Progenitor cell of endocrine pancreas (in vitro differentiated cells): ENCODE results near the gene ABHD13. TPM values are rescaled to one million over a fixed set of nuclear protein-coding genes. Genes with fewer than 3 reads are reported as not detected.

ENCODE experiments used
- DNase-seq: peaks from one replicate; pipeline ENCODE4 v3.0.0; 2021; ENCODE audit warnings: low spot score; ENCODE audit not compliant: unreplicated experiment
- H3K27ac Mint-ChIP-seq: 2 replicates; pipeline ENCODE4 v1.8.0; 2021; ENCODE audit warnings: mild to moderate bottlenecking, moderate library complexity, mixed read lengths
- H3K27me3 Mint-ChIP-seq: 2 replicates; pipeline ENCODE4 v1.8.0; 2021; ENCODE audit warnings: mixed read lengths
- H3K36me3 Mint-ChIP-seq: 2 replicates; pipeline ENCODE4 v1.8.0; 2022; ENCODE audit warnings: mixed read lengths; ENCODE audit not compliant: insufficient read depth
- H3K4me1 Mint-ChIP-seq: 2 replicates; pipeline ENCODE4 v1.8.0; 2021; ENCODE audit warnings: low read depth, mixed read lengths
- H3K4me3 Mint-ChIP-seq: 2 replicates; pipeline ENCODE4 v1.8.0; 2021; ENCODE audit warnings: low read depth, mild to moderate bottlenecking, moderate library complexity, mixed read lengths
- H3K9me3 Mint-ChIP-seq: 2 replicates; pipeline ENCODE4 v1.8.0; 2021; ENCODE audit warnings: low read depth, mixed read lengths
- CTCF ChIP-seq: fragments of 200-600 bp; sonication (generic); IDR thresholded peaks from one replicate; pipeline ENCODE4 v1.5.0; 2021; ENCODE audit warnings: antibody characterized with exemption, mild to moderate bottlenecking; ENCODE audit not compliant: unreplicated experiment
- total RNA-seq: library from RNA; stranded (reverse); gene quantifications from 2 replicates; pipeline ENCODE4 v1.2.1, GENCODE V29; 2021

The ABHD13 gene
- total RNA-seq, 1 donor from 2014 or later, result 20.9 TPM

- peaks cover 9% of the 10 kb centered on the region for H3K4me1 Mint-ChIP-seq
- peaks cover 2% of the 10 kb centered on the region for H3K27me3 Mint-ChIP-seq
- DNase-seq, result no peak
- no peak overlapping the region for H3K4me3 Mint-ChIP-seq
- H3K9me3 Mint-ChIP-seq, result no peaks in the 10 kb centered on the region
- no peak overlapping the region for H3K27ac Mint-ChIP-seq
- peaks cover 1% of the 10 kb centered on the region for H3K36me3 Mint-ChIP-seq
- no peak for TF ChIP-seq CTCF
Observed at GRCh38 chr13:108274718-108275117, 56.5 kb downstream of the ABHD13 start.

DNA sequence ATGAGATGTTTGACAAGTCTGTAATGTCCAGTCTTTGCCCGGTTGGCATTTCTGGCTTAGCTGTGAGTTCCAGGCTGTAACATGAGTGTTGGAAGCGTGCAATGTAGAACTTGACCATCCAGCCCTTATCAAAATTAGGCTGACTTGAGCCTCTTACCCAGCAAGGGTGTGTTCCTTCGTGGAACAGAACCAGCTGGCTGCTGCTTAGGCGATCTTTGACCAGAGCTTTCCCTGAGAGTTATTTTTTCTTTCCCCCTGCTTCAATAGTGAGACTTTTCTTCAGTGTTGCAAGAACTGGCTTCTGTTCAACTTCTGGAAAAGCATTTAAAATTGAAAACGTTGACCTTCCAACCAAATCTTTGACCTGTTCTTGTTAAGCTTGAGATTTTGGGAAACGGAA, 57.9 kb downstream of the ABHD13 start:
- Mint-ChIP-seq H3K4me1 (no peaks in the 10 kb centered on the region), H3K27ac (no peak overlapping the region), H3K4me3 (no peak overlapping the region), H3K9me3 (no peaks in the 10 kb centered on the region), H3K27me3 (peaks cover 2% of the 10 kb centered on the region), H3K36me3 (peaks cover 1% of the 10 kb centered on the region)
- DNase-seq, result no peak
- TF ChIP-seq CTCF, result no peak

DNA sequence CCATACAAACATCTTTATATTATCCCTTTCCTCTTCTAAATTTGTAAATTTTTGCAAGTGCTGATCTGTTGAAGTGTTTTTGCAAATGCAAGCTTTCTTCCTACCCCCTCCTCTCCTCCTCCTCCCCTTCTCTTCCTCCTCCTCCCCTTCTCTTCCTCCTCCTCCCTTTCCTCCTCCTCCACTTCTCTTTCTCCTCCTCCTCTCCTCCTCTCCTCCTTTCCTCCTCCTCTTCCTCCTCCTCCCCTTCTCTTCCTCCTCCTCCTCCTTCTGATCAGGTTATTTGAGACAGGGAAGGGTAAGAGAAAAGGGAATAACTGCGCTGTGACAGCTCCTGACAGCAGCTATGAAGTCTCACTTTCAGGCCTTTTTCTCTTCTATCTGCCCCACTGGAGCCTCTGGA, 60.3 kb downstream of the ABHD13 start:
- Mint-ChIP-seq H3K27me3 (peaks cover 2% of the 10 kb centered on the region), H3K4me1 (no peaks in the 10 kb centered on the region), H3K4me3 (no peak overlapping the region), H3K27ac (no peak overlapping the region), H3K9me3 (no peaks in the 10 kb centered on the region), H3K36me3 (peaks cover 1% of the 10 kb centered on the region)
- no peak for TF ChIP-seq CTCF
- DNase-seq, result no peak

DNA sequence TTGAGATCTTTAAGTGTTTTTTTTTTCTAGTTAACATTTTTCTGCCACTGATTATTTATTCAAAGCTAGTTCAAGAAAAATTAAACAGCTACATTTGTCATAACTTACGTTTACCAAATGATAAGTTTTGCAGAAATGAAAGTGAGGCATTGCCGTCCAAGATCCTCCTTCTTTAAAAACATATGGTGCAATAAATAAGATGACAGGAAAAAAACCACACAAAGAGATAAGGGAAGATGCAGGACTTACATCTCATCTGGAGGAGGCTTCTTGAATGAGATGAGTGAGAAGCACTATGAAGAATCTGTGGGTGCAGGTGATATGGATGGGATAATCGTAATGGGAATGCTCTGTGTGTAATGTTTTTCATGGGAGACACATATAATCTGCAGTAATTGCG, 63.7 kb downstream of the ABHD13 start:
- no peaks in the 10 kb centered on the region for H3K9me3 Mint-ChIP-seq

DNA sequence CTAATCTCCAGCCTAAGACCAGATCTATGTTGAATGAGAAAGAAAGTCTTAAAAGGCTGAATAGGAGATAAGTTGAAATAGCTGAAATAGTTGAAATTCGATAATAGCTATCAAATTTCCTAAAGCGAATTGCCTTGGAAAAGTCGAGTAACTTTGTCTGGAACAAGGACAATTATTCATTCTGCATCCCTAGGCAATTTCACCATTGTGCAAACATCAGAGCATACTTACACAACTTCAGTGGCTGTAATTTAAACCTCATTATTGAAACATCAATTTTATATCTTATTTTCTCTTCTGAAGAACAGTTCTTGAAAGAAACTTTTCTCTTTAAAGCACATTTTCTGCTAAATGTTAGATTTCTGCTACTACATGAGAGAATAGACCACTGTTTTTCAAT, 64.9 kb downstream of the ABHD13 start:
- Mint-ChIP-seq H3K4me1 (no peaks in the 10 kb centered on the region), H3K27ac (no peak overlapping the region), H3K9me3 (no peaks in the 10 kb centered on the region), H3K27me3 (peaks cover under 1% of the 10 kb centered on the region), H3K4me3 (no peak overlapping the region), H3K36me3 (peaks cover 1% of the 10 kb centered on the region)
- DNase-seq, result no peak
- no peak for TF ChIP-seq CTCF

More for the DNA sequence above, 63.7 kb downstream of the ABHD13 start:
- Mint-ChIP-seq H3K27me3 (peaks cover 2% of the 10 kb centered on the region), H3K4me3 (no peak overlapping the region), H3K36me3 (peaks cover 1% of the 10 kb centered on the region), H3K27ac (no peak overlapping the region), H3K4me1 (no peaks in the 10 kb centered on the region)
- no peak for DNase-seq
- TF ChIP-seq CTCF, result no peak

Other genes with a start within 250 kb of the ABHD13 start
- gene LIG4, start 2.9 kb upstream of the ABHD13 start, total RNA-seq, result 18.1 and 18.6 TPM in 2 replicates
- 3.1 and 3.3 TPM in 2 replicates for gene TNFSF13B, start 51.3 kb downstream of the ABHD13 start, total RNA-seq